ENCODE results near the gene RHOBTB3. TPM values are rescaled to one million over a fixed set of nuclear protein-coding genes. Genes with fewer than 3 reads are reported as not detected.

The RHOBTB3 gene
- polyA plus RNA-seq, 2 of the 4 experiments (the other 2 are of a cell fraction): 9.1 to 28.6 TPM

- 82% methylated on average over 2 of the region's 2 CpGs for WGBS (ENCODE audit: missing lambda C conversion rate)
- CTCF ChIA-PET: interaction anchor here (0.9 kb wide), 1 partner anchor 10 kb away, joined by 3 read pairs; no protein-coding TSS in a partner anchor
- Histone ChIP-seq H3K4me3 (no peak overlapping the region), H3K9me3 (no peaks in the 10 kb centered on the region), H3K4me2 (no peak overlapping the region), H3K4me1 (peaks cover 65% of the 10 kb centered on the region), H3K27ac (peak overlapping the region; percentile 44 to 53; a peak in 3 of 6 replicates)
- POLR2A ChIA-PET: no interaction called here
- FAIRE-seq (no peak), ATAC-seq (no peak), DNase-seq (ENCODE audit: low read depth in 1 of 2, low spot score in 1 of 2) (no peak)
- TF ChIP-seq CEBPB (IDR thresholded peaks at IDR 0.05) (peak; percentile 73 to 80), HDAC2 (IDR thresholded peaks at IDR 0.05) (no peak), KDM1A (IDR thresholded peaks at IDR 0.05; ENCODE audit: low read depth) (no peak), RAD21 (conservative IDR thresholded peaks at IDR 0.05 in 1 of 2, IDR thresholded peaks at IDR 0.05 in 1 of 2) (no peak)
These were observed 66.9 kb downstream of the RHOBTB3 start for GRCh38 chr5:95798048-95798447.

DNA sequence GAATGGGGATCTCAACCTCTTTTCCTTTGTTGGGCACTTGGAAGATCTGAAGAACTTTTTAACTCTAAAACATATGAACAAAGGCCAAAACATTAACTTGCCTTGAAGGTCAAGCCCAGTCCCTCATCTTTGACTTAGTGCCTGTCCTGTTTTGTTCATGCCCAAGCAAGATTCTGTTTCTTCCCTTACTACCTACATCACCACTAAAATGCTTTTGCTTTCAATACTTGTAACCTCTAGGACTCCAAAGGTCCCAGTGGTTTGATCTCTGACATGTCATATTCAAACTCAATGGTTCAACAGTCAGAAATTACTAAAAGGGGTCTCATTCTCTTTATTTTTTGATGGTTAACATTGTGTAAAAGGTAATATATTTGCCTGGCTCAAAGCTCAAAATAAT lies 67.4 kb downstream of the RHOBTB3 start:
- peak overlapping the region; percentile 44 to 53; a peak in 3 of 6 replicates for H3K27ac ChIP-seq
- FAIRE-seq (no peak), DNase-seq (ENCODE audit: low read depth in 1 of 2, low spot score in 1 of 2) (no peak), ATAC-seq (no peak)
- no peak overlapping the region for H3K4me3 ChIP-seq
- ChIA-PET CTCF (interaction anchor here (0.7 to 3.1 kb wide), 2 partner anchors 18 to 48 kb away, joined by 3 to 12 read pairs; no protein-coding TSS in a partner anchor), POLR2A (no interaction called here)
- H3K9me3 ChIP-seq: no peaks in the 10 kb centered on the region
- TF ChIP-seq EP300 (IDR thresholded peaks at IDR 0.05): no peak
- TF ChIP-seq, protein P1, sequence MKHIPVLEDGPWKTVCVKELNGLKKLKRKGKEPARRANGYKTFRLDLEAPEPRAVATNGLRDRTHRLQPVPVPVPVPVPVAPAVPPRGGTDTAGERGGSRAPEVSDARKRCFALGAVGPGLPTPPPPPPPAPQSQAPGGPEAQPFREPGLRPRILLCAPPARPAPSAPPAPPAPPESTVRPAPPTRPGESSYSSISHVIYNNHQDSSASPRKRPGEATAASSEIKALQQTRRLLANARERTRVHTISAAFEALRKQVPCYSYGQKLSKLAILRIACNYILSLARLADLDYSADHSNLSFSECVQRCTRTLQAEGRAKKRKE (CRISPR knock-in tag; IDR thresholded peaks at IDR 0.05; ENCODE audit: low read depth): no peak
- TF ChIP-seq USF2 (IDR thresholded peaks at IDR 0.05): no peak
- no peak for TF ChIP-seq HEYL (CRISPR knock-in tag; IDR thresholded peaks at IDR 0.05)
- TF ChIP-seq KDM5A (IDR thresholded peaks at IDR 0.05): no peak
- TF ChIP-seq JUNB (IDR thresholded peaks at IDR 0.05): no peak
- no peak for TF ChIP-seq RCOR1 (IDR thresholded peaks at IDR 0.05; ENCODE audit: low read depth, low read length)
- no peak for TF ChIP-seq ZC3H11A (IDR thresholded peaks at IDR 0.05)
- TF ChIP-seq HDAC2 (IDR thresholded peaks at IDR 0.05): no peak
- no peak for TF ChIP-seq GATA3 (IDR thresholded peaks at IDR 0.05; ENCODE audit: borderline replicate concordance)
- no peak for TF ChIP-seq SMC3 (IDR thresholded peaks at IDR 0.05)
- no peak for TF ChIP-seq CBX2 (IDR thresholded peaks at IDR 0.05; ENCODE audit: borderline replicate concordance, low read depth)
- no peak overlapping the region for H3K4me2 ChIP-seq
- peaks cover 64% of the 10 kb centered on the region for H3K4me1 ChIP-seq

GRCh38 chr5:95799191-95799835 lies 68.2 kb downstream of the RHOBTB3 start:
- no peak overlapping the region for H3K4me3 ChIP-seq
- ATAC-seq (no peak), DNase-seq (ENCODE audit: low read depth in 1 of 2, low spot score in 1 of 2) (peak in 1 of 2 experiments; percentile 25), FAIRE-seq (no peak)
- H3K9me3 ChIP-seq: no peaks in the 10 kb centered on the region
- H3K27ac ChIP-seq: peak overlapping the region; percentile 44 to 53; a peak in 5 of 6 replicates
- TF ChIP-seq, protein P2, sequence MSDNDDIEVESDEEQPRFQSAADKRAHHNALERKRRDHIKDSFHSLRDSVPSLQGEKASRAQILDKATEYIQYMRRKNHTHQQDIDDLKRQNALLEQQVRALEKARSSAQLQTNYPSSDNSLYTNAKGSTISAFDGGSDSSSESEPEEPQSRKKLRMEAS (IDR thresholded peaks at IDR 0.05): no peak
- TF ChIP-seq CTCF (IDR thresholded peaks at IDR 0.05): no peak
- TF ChIP-seq, protein P1 (CRISPR knock-in tag; IDR thresholded peaks at IDR 0.05; ENCODE audit: low read depth): no peak
- TF ChIP-seq JUN (IDR thresholded peaks at IDR 0.05): no peak
- no peak for TF ChIP-seq CEBPB (IDR thresholded peaks at IDR 0.05)
- H3K4me1 ChIP-seq: peaks cover 64% of the 10 kb centered on the region
- WGBS (ENCODE audit: missing lambda C conversion rate): 75% methylated on average over 4 of the region's 4 CpGs
- POLR2A ChIA-PET: no interaction called here
- CTCF ChIA-PET: interaction anchor here (0.7 to 3.1 kb wide), 3 partner anchors 18 to 155 kb away, joined by 3 to 12 read pairs (median 3); no protein-coding TSS in a partner anchor
- H3K4me2 ChIP-seq: peak overlapping the region; percentile 3; the same call in 1 of the 3 replicates

Data from A549 (cell line).